K562 (cell line): ENCODE data around the gene FANK1. TPM values are rescaled to one million over a fixed set of nuclear protein-coding genes. Genes with fewer than 3 reads are reported as not detected.

ENCODE experiments used
- ATAC-seq: fragments of 200-7000 bp; cut with Tn5 transposase; 3 replicates; pipeline ENCODE4 v1.9.1; 2020; ENCODE audit warnings: moderate library complexity
- BruUV-seq: library from RNA; stranded (reverse); fragments of 400-500 nt; replicated peaks from 2 replicates; lab custom pipeline; 2021; lab: Mats Ljungman, UMichigan
- CTCF ChIA-PET: fragments of 300-600 bp; formaldehyde crosslinking; extraction: SDS; loops from one replicate; lab custom pipeline; 2021; ENCODE audit warnings: low intra/inter-chr PET ratio; lab: Yijun Ruan, JAX
- POLR2A ChIA-PET: fragments of 300-600, 350-650 bp; sonication (Branson Sonifier 250); formaldehyde crosslinking; extraction: SDS; loops from one replicate; lab custom pipeline; 2021; ENCODE audit warnings: antibody characterized with exemption, inconsistent platforms; lab: Yijun Ruan, JAX
- DNase-seq, 4 experiments: peaks; one replicate each; pipeline versions ENCODE4 v3.0.0 to v3.0.0-alpha.2; 2011 to 2018; ENCODE audit warnings: low spot score in 3 of 4, mixed read lengths in 3 of 4; ENCODE audit errors: extremely low read depth in 1 of 4
- FAIRE-seq: peaks from 2 replicates; lab custom pipeline; 2011; peaks lifted over from hg19 to GRCh38; lab: Jason Lieb, UNC
- H2AFZ ChIP-seq: 2 replicates; pipeline ENCODE4 v1.6.0; 2011; ENCODE audit warnings: low read depth, low read length, control low read depth, inconsistent platforms
- H3K27ac ChIP-seq: fragments of 200-600 bp; 3 replicates; pipeline ENCODE4 v1.8.0; 2011; ENCODE audit warnings: low read depth, mild to moderate bottlenecking, control low read depth, inconsistent platforms, low read length, moderate library complexity, mixed read lengths; ENCODE audit errors: extremely low read depth
- H3K27me3 ChIP-seq, 2 experiments: fragments of 300-600 bp in 1 of 2; 2 replicates in 1 of 2; 3 replicates in 1 of 2; pipeline versions ENCODE4 v1.6.0 to v1.8.0; 2011; ENCODE audit warnings: inconsistent platforms in 2 of 2, low read length in 2 of 2, mild to moderate bottlenecking in 1 of 2, mixed read lengths in 1 of 2, moderate library complexity in 1 of 2; ENCODE audit not compliant: control insufficient read depth in 2 of 2, insufficient read depth in 2 of 2
- H3K36me3 ChIP-seq: fragments of 300-600 bp; 3 replicates; pipeline ENCODE4 v1.8.0; 2011; ENCODE audit warnings: mild to moderate bottlenecking, low read length, inconsistent platforms; ENCODE audit not compliant: control insufficient read depth, insufficient read depth
- H3K4me1 ChIP-seq, 2 experiments: fragments of 200-600 bp in 1 of 2; replicated peaks in 1 of 2; 2 replicates in 1 of 2; 3 replicates in 1 of 2; pipeline versions ENCODE4 v1.5.1 to v1.8.0; 2011; ENCODE audit warnings: inconsistent platforms in 2 of 2, low read length in 2 of 2, mild to moderate bottlenecking in 1 of 2, mixed read lengths in 1 of 2, moderate library complexity in 1 of 2; ENCODE audit not compliant: control insufficient read depth in 2 of 2, insufficient read depth in 2 of 2
- H3K4me2 ChIP-seq: 2 replicates; pipeline ENCODE4 v1.6.1; 2011; ENCODE audit warnings: low read length, control low read depth, inconsistent platforms, mixed read lengths; ENCODE audit not compliant: insufficient read depth
- H3K4me3 ChIP-seq: fragments of 200-600 bp; sonication (generic), shearing (Covaris generic); 2 replicates; pipeline ENCODE4 v1.5.1; 2016; ENCODE audit warnings: control low read depth, inconsistent platforms
- H3K79me2 ChIP-seq: fragments of 200-600 bp; 3 replicates; pipeline ENCODE4 v1.8.0; 2011; ENCODE audit warnings: low read length, inconsistent platforms; ENCODE audit not compliant: control insufficient read depth, insufficient read depth
- H3K9ac ChIP-seq, 2 experiments: 2 replicates each; pipeline versions ENCODE4 v1.6.0 to v1.6.1; 2011; ENCODE audit warnings: low read depth in 2 of 2, low read length in 2 of 2, control low read depth in 1 of 2, inconsistent platforms in 1 of 2, mild to moderate bottlenecking in 1 of 2, mixed read lengths in 1 of 2; ENCODE audit not compliant: insufficient read depth in 1 of 2
- H3K9me1 ChIP-seq: one replicate; pipeline ENCODE4 v1.6.0; 2011; ENCODE audit warnings: inconsistent platforms, mild to moderate bottlenecking, low read length, moderate library complexity; ENCODE audit not compliant: control insufficient read depth, insufficient read depth
- H3K9me3 ChIP-seq: replicated peaks from 2 replicates; pipeline ENCODE4 v1.5.1; 2011; ENCODE audit warnings: low read depth, low read length, inconsistent platforms; ENCODE audit not compliant: control insufficient read depth, insufficient read depth
- H4K20me1 ChIP-seq: replicated peaks from 2 replicates; pipeline ENCODE4 v1.6.1; 2011; ENCODE audit warnings: low read length, inconsistent platforms, mixed read lengths; ENCODE audit not compliant: control insufficient read depth, insufficient read depth
- DIDO1 ChIP-seq: fragments of 450-650 bp; IDR thresholded peaks from 2 replicates; pipeline ENCODE4 v1.6.1; 2016; ENCODE audit warnings: low read depth, missing biosample characterization, missing genetic modification characterization
- FOXA3 ChIP-seq, 2 experiments: fragments of 450-650 bp in 1 of 2; sonication (generic) in 1 of 2; formaldehyde crosslinking; IDR thresholded peaks in 1 of 2; conservative IDR thresholded peaks in 1 of 2; 2 replicates each; pipeline versions ENCODE4 v1.4.0 to v1.8.0; 2020 to 2022; ENCODE audit warnings: mild to moderate bottlenecking in 2 of 2, missing genetic modification reagents in 1 of 2
- PPARD ChIP-seq: fragments of 250-450 bp; sonication (Bioruptor Pico); IDR thresholded peaks from 2 replicates; pipeline ENCODE4 v1.8.0; 2022; ENCODE audit warnings: inconsistent platforms, mild to moderate bottlenecking, moderate library complexity
- YY1 ChIP-seq, 3 experiments: IDR thresholded peaks; 2 replicates each; pipeline ENCODE4 v1.6.1; 2011; ENCODE audit warnings: low read length in 2 of 3, mild to moderate bottlenecking in 2 of 3, moderate library complexity in 2 of 3, borderline replicate concordance in 1 of 3, control low read depth in 1 of 3, low read depth in 1 of 3; ENCODE audit not compliant: insufficient read depth in 3 of 3, insufficient replicate concordance in 2 of 3, control insufficient read depth in 1 of 3, insufficient read length in 1 of 3; ENCODE audit errors: extremely low read depth in 1 of 3
- ZNF174 ChIP-seq: fragments of 250-450 bp; sonication (Bioruptor Pico); IDR thresholded peaks from 2 replicates; pipeline ENCODE4 v1.4.0; 2020; ENCODE audit warnings: mild to moderate bottlenecking
- ZNF224 ChIP-seq: sonication (generic); formaldehyde crosslinking; IDR thresholded peaks from 2 replicates; pipeline ENCODE4 v1.8.0; 2022; ENCODE audit warnings: mild to moderate bottlenecking, missing genetic modification reagents
- WGBS: fragments of 100-300 bp; shearing (Covaris generic); methylation state at CpG from one replicate; pipeline ENCODE4 v1.1.6; 2016; ENCODE audit warnings: low coverage, mixed read lengths; ENCODE audit not compliant: insufficient coverage; ENCODE audit errors: missing lambda C conversion rate; 5-methylcytosine and 5-hydroxymethylcytosine counted together
- in situ Hi-C: fragments of 300-500 bp; cut with MboI; formaldehyde crosslinking; loops from 4 replicates; pipeline ENCODE4 v1.15.0; 2018; ENCODE audit warnings: inconsistent platforms, mixed read lengths
- intact Hi-C: fragments of 100-400 bp; cut with micrococcal nuclease; formaldehyde crosslinking; loops from 2 replicates; pipeline ENCODE4 v1.14.2; 2022
- polyA plus RNA-seq, 8 experiments: library from polyadenylated mRNA; depleted of rRNA in 4 of 8; stranded (reverse) in 5 of 8; unstranded in 3 of 8; fragments of >200 nt; fragmentation: Nextera tagmentation in 2 of 8; fragmentation: Illumina TruSeq in 1 of 8; extraction: Ambion mirVana in 2 of 8; extraction: Trizol in 1 of 8; gene quantifications; 2 replicates each; pipeline versions ENCODE4 v1.2.1 to v1.2.3, GENCODE V29; 2011 to 2014; ENCODE audit warnings: inconsistent platforms in 1 of 8, missing spikeins in 1 of 8
- total RNA-seq, 7 experiments: library from RNA; depleted of rRNA in 6 of 7; stranded (reverse); fragments of >200 nt in 6 of 7; fragmentation: Illumina TruSeq in 2 of 7; extraction: Trizol in 2 of 7; gene quantifications; 2 replicates each; pipeline versions ENCODE4 v1.2.1 to v1.2.3, GENCODE V29; 2011 to 2021; ENCODE audit warnings: low replicate concordance in 1 of 7
- TF ChIP-seq, protein P1 (sequence below): fragments of 250-450 bp; sonication (Bioruptor Pico); IDR thresholded peaks from 2 replicates; pipeline ENCODE4 v1.5.0; 2020; ENCODE audit warnings: mild to moderate bottlenecking
- TF ChIP-seq, protein P2 (sequence below): sonication (generic); formaldehyde crosslinking; IDR thresholded peaks from 2 replicates; pipeline ENCODE4 v1.9.0; 2022; ENCODE audit warnings: mild to moderate bottlenecking, missing genetic modification reagents

The FANK1 gene
- total and polyA plus RNA-seq, 9 of the 15 experiments (the other 6 are each of a cell fraction or from before 2014, with no cell fraction given), result 0.11 to 2.3 (median 0.51) TPM; not detected in 1

DNA sequence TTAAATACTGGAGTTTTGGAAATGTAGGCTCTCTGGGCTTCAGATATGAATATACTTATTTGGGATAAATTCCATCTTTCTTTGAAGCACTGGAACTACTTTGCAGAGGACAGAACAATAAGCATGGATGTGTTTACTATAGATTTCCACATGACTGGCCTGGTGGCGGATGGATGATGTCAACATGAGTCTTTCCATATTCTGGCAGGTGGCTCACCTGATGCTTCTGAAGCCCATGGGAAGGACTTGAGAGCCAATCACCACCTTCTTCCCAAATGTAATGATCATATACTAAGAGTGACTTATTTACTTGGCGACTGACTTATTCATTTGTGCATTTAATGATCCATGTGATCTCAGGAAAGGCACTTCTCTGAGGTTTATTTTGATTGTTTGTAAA, 110.5 kb downstream of the FANK1 start (continued):
- TF ChIP-seq, protein P1, sequence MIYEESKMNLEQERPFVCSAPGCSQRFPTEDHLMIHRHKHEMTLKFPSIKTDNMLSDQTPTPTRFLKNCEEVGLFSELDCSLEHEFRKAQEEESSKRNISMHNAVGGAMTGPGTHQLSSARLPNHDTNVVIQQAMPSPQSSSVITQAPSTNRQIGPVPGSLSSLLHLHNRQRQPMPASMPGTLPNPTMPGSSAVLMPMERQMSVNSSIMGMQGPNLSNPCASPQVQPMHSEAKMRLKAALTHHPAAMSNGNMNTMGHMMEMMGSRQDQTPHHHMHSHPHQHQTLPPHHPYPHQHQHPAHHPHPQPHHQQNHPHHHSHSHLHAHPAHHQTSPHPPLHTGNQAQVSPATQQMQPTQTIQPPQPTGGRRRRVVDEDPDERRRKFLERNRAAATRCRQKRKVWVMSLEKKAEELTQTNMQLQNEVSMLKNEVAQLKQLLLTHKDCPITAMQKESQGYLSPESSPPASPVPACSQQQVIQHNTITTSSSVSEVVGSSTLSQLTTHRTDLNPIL (CRISPR knock-in tag), result no peak
- no peak for TF ChIP-seq ZNF224 (CRISPR knock-in tag)
- TF ChIP-seq, protein P2, sequence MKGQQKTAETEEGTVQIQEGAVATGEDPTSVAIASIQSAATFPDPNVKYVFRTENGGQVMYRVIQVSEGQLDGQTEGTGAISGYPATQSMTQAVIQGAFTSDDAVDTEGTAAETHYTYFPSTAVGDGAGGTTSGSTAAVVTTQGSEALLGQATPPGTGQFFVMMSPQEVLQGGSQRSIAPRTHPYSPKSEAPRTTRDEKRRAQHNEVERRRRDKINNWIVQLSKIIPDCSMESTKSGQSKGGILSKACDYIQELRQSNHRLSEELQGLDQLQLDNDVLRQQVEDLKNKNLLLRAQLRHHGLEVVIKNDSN (CRISPR knock-in tag), result no peak

DNA sequence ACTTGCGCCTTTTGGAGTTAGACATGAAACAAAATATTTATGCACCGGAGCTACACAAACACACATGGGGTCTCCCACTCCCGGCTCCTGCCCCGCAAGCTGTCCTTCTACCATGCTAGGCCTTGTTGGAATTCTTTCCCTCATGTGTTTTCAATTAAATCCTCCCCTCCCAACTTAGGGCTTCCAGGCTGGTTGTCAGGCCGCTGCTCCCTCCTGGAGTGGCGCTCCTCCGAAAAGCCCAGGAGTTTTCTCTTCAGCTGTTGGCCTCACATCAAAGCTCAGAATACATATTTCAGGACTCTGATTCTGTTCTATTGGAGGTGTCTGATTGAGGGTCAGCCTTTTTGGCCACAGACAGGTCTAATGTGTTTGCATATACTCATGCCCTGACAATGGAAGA, 113.3 kb downstream of the FANK1 start:
- Histone ChIP-seq H3K4me1 (no peaks in the 10 kb centered on the region; a peak in 1 of 5 replicates), H3K4me2 (no peak overlapping the region), H3K9ac (no peak overlapping the region), H3K27me3 (peaks cover 0 to 2% of the 10 kb centered on the region in 2 experiments; a peak in 1 of 5 replicates), H2AFZ (no peak overlapping the region), H3K79me2 (no peaks in the 10 kb centered on the region), H3K27ac (no peak overlapping the region), H3K9me3 (no peaks in the 10 kb centered on the region), H4K20me1 (no peaks in the 10 kb centered on the region), H3K9me1 (no peaks in the 10 kb centered on the region), H3K36me3 (no peaks in the 10 kb centered on the region), H3K4me3 (no peak overlapping the region)
- DNase-seq (no peak), ATAC-seq (no peak), FAIRE-seq (no peak)
- 3% methylated on average over 7 of the region's 7 CpGs for WGBS
- TF ChIP-seq DIDO1 (tag) (no peak), PPARD (CRISPR knock-in tag) (no peak), YY1 (IDR thresholded peaks at IDR 0.05; ENCODE audit: borderline replicate concordance in 1 of 3, control insufficient read depth in 1 of 3, extremely low read depth in 1 of 3, insufficient read depth in 3 of 3, insufficient read length in 1 of 3, insufficient replicate concordance in 2 of 3, low read depth in 1 of 3, low read length in 2 of 3) (no peak), ZNF174 (CRISPR knock-in tag) (no peak), FOXA3 (CRISPR knock-in tag; conservative IDR thresholded peaks at IDR 0.05 in 1 of 2, IDR thresholded peaks at IDR 0.05 in 1 of 2) (no peak)
- CTCF ChIA-PET, result no interaction called here
- POLR2A ChIA-PET, result interaction anchor here (0.6 kb wide), 1 partner anchor 1132 kb away, joined by 3 read pairs; no protein-coding TSS in a partner anchor
- BruUV-seq, result no TSS peak
- intact Hi-C loops (no loop called here), in situ Hi-C loops (no loop called here)
